NK-92 treated with Interleukin-12 subunit alpha and Interleukin-12 subunit beta, amount 100 ng/mL, for 24 hours (cell line): Measurements from ENCODE around the gene OR6K6.

Experiments used
- DNase-seq: peaks from one replicate; lab custom pipeline; 2025; lab: John Stamatoyannopoulos, UW

OR6K6 gene

DNA sequence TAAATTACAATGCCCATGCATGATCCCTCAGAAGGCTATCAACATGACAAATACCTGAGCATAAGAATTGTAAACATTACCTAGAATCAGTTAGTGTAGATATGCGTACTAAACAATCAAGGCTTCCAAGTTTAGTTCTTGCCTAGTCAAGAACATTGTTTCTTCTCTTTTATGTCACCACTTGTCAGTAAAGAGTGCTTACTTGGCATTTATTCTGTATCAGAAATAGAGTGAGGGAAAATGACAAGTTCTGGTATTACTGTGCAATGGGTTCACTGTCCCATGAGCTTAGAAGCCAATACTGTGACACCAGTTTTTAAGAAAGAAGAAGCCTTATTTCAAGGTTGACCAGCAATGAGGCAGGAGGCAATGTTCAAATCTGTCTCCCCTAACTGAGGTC is 49.2 kb downstream of the OR6K6 start:
- DNase-seq = no peak
